ENCODE data around the gene GYS1.
A peak's percentile ranks its signal among the peaks of the same experiment; 100 is the strongest.

The GYS1 gene

DNA sequence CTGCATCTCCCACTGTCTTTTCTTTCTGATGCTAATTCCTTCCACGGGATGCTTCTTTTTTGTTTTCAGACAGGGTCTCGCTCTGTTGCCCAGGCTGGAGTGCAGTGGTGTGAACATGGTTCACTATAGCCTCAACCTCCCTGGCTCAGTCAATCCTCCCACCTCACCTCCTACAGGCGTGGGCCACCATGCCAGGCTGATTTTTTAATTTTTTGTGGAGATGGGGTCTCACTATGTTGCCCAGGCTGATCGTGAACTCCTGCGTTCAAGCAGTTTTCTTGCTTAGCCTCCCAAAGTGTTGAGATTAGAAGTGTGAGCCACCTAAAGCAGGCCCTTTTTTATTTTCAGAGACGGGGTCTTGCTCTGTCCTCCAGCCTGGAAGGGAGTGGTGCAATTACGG, 4.8 kb downstream of the GYS1 start:
- no peak for DNase-seq

DNA sequence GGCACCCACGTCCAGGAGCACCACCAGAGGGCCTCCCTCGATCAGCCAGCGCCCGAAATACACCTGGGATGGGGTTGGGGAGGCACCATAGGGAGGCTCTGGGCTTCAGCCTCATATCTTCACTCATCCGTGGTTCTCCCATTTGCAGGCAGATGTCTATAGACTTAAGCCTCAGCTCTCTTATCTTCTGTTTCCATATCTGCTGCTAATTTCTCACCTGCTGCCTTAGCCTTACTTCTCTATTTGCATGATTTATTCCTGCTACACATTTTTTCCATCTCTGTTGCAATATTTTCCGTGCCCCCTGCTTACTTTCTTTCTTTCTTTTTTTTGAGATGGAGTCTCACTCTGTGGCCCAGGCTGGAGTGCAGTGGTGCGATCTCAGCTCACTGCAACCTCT, 5.8 kb downstream of the GYS1 start:
- no peak for DNase-seq

DNA sequence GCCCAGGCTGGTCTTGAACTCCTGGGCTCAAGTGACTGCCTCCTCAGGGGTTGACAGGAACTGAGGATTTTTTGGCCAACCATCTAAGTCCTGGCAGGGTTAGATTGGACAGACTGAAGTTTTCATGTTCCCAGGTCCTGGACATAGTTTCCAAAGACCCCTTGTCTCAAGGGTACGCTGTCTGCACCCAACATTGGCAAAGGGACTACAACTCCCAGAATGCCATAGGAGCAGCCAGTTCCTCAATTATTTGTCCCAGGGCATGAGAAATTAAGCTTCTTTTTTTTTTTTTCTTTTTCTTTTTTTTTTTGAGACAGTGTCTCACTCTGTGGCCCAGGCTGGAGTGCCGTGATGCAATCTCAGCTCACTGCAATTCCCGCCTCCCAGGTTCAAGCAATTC, 6.9 kb downstream of the GYS1 start:
- DNase-seq, result no peak

DNA sequence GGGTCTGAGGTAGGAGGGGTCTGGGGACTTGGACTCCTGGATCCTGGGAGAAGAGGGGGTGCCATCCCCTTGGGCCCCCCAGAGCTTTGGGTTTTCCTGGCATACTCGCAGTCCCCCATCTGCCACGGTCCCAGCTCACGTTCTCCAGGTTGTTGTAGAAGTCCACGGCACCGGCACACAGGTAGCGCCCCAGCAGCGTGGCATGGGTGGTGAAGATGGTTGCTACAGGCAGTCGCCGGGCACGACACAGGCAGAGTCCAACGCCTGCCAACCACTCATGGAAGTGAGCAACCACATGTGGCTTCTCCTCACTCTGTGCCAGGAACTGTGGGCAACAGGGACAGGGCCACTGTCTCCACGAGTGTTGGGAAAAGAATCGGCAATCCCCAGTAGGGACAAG, 7.4 kb downstream of the GYS1 start:
- DNase-seq, result no peak

DNA sequence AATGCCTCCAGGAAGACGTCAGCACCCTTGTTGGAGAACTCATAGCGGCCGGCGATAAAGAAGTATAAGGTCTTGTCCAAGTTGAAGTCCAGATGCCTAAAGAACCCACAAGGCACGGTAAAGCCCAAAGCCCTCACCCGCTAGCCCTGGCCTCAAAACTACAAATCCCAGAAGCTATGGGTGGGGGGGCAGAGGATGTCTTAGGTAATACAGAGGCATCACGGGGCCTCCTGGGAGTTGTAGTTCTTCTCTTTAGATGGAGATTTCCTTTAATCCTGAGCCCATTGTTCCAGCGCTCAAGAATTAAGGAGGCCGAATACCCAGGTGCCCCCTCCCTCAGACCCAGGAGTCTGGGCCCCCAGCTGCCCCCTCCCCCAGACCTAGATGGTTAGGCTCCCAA, 10.8 kb downstream of the GYS1 start:
- DNase-seq, result no peak

DNA sequence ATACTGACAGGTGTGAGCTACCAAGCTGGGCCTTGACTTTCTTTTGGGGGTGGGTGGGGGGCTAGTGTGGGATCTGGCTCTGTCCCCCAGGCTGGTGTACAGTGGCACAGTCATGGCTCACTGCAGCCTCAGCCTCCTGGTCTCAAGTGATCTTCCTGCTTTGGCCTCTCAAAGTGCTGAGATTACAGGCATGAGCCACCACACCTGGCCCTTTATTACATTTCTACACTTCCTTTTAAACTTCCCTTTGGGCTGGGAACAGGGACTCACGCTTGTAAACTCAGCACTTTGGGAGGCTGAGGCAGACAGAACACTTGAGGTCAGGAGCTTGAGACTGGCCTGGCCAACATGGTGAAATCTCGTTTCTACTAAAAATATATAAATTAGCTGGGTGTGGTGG, 16.0 kb downstream of the GYS1 start:
- no peak for DNase-seq

DNA sequence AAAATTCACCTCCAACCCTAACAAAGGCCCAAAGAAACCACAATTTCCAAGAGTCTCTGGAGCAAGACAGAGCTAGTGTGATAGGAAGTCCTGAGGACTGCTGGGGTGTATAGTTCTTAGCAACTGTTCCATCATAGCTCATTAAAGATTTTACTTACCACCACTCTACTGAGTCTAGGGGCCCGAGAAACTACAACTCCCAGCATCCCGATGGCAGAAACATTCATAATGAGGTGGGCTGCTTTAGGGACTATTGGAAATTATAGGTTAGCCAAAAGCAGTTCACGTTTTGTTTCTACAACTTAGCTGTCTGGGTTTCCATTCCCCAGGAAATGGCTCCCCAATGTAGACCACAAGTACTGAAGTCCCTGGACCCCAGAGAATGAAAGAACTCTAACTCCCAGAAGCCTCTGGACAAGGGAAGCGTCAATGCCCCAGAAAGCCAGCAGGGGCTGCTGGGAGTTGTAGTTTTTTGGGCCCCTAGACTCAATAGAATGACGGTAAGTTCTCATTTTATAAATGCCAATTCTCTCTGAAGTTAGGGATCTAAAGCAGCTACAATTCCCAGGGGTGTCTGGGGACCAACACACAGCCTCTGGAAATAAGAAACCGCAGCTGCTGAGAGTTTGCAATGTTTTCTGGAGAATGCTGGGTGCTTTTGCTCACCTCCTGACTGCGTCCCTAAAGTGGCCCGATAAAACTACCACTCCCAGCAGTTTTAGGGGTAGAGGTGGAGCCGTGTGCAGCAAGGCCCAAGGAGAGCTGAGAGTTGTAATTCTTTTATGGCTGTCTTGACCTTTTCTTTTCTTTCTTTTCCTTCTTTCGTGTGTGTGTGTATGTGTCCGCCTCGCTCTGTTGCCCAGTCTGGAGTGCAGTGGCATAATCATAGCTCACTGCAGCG, 16.9 kb downstream of the GYS1 start:
- peak in 1 of 4 experiments; percentile 22 for DNase-seq

DNA sequence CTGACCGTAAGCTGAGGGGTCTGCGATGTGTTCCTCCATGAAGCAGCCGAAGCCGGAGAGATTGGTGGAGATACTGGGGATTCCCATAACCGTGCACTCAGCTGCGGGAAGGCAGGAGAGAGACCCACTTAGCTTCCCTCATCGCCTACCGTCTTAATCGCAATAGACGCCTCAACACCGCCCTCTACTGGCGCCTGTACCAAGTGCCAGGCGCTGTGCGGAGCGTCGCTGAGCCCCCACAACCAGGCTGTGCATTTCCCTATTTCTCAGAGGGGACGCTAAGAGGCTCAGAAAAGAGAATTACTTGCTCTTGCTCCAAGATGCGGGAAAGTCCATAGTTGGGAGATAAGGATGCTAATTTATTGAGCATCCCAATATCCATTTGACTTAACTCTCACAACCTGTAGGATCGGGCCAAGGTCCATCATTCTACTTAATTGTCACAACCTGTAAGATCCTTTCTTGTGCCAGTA, 22.1 kb downstream of the GYS1 start:
- DNase-seq, result peak; percentile 67 to 76 (median 69)

DNA sequence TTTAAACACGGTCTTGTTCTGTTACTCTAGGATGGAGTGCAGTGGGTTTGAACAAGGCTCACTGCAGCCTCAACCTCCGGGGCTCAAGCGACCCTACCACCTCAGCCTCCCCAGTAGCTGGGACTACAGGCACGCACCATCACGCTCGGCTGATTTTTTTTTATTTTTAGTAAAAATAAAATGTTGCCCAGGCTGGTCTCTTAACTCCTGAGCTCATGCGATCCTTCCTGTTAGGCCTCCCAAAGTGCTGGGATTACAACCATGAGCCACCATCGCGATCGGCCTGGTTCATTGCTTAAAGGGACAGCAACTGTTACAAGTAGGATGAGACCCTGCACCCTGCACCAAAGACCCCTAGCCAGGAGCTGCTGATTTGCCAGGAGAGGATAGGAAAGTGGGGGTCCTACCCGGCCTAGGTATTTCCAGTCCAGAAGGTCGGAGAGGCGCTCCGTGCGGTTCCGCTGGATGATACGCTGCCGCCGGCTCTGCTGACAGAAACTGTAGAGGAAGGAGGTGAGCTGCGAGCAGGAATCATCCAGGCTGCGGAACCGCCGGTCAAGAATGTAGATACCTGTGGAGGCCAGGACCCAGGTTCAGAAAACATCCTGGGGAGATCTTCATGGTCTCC, 22.9 kb downstream of the GYS1 start:
- no peak for DNase-seq

DNA sequence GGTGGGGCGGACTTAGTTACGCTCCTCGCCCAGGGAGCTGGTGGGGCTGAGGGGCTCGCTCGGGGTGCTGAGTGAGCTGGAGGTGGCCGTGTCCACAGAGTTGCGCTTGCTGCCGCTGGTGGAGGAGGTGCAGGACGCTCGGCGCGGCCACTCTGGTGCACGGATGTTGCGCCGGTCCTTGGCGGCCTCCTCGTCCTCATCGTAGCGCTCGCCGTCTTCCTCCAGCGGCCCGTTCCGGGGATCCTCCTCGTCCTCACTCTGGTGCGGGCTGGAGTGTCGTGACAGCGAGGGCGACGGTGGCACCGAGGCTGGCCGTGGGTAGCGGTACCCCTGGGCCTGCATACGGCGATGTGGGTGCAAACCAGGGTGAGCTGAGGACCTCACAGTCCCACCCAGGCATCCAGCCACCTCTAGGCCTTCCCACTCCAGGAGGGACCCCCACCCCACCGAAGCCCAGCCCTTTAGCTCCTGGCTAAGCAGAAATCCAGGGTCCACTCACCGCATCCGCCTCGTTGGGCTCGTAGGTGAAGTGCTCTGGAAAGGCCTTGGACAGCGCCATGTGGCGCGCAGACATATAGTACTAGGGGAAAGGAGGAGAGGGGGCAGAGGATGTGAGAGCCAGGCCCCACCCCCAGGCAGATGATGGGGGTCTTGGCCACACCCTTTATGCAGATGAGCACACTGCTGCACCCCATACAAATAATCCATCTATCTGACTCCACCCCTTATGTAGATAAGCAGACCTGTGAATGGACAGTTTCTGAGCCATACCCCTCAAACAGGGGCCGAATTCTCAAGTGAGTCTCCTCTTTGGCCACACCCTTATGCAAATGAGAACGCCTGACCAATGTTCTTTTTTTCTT, 23.6 kb downstream of the GYS1 start:
- DNase-seq, result no peak

DNA sequence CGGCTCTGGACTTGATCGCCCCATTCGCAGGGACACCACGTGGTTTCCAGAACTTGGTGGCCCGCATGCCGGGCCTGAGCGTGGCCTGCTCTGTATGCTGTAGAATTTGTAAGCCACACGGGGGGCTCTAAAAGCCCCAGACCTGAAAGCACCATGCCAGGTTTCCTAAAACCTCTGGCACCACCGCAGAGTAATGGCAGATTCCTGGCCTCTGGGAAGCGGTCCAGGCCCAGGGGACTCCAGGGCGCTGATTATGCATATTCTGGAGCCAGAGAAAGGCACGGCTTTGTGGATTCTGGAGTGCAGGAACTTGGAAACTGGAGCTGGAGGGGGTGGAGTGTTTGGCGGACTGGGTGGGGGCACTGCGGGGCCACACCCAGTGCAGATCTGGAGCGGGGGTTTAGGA, 24.3 kb downstream of the GYS1 start:
- DNase-seq, result no peak

DNA sequence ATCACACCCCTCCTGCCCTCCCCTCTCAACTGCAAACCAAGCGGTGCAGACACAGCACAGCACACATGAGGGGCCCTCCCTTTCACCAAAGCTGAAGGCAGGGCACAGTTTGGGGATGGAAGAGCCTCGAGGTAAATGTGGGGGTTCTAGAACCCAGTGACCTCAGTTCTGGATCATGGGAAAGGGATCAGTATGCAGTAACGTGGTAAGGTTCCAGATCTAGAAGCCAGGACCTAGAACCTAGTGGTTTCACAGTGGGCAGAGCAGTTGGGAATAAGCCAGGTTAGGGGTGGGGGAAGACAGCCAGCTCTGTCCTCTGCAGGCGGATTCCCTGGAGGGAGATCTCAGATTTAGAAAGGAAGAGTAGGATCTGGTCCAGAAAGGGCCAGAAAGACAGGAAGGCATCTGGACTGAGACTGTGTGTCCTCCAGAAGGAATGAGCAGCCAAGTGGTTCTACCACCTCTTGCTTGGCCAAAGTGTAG, 24.9 kb downstream of the GYS1 start:
- no peak for DNase-seq

DNA sequence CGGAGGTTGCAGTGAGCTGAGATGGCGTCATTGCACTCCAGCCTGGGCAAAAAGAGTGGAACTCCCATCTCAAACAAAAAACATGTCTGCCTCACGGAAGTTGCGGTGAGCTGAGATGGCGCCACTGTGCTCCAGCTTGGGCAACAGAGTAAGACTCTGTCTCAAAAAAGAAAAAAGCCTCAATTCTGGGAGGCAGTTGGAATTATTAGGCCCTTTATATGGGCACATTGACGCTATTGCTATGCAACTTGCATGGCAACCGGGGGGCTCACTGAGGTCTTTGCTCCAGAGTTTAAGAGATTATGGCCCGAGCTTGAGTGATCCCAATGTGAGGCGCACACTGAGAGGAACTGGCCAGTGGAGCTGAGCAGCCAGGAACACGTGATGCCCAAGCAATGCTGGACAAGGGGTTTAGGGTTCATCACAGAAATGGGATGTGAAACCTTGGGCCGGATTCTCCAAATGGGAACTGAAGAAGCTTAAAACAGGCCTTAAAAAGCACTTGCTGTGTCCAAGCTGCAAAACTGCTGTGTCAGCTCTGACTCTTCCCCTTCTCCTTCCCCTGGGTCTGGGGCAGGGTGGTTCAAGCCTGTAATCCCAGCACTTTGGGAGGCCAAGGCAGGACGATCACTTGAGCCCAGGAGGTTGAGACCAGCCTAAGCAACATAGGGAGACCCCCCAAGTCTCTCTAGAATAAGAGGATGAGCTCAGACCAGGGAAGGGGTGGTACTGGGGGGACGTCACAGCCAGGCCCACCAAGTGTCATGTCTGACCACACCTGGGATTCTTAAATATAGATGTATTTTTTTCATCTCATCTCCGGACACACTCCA, 25.5 kb downstream of the GYS1 start:
- DNase-seq, result no peak

DNA sequence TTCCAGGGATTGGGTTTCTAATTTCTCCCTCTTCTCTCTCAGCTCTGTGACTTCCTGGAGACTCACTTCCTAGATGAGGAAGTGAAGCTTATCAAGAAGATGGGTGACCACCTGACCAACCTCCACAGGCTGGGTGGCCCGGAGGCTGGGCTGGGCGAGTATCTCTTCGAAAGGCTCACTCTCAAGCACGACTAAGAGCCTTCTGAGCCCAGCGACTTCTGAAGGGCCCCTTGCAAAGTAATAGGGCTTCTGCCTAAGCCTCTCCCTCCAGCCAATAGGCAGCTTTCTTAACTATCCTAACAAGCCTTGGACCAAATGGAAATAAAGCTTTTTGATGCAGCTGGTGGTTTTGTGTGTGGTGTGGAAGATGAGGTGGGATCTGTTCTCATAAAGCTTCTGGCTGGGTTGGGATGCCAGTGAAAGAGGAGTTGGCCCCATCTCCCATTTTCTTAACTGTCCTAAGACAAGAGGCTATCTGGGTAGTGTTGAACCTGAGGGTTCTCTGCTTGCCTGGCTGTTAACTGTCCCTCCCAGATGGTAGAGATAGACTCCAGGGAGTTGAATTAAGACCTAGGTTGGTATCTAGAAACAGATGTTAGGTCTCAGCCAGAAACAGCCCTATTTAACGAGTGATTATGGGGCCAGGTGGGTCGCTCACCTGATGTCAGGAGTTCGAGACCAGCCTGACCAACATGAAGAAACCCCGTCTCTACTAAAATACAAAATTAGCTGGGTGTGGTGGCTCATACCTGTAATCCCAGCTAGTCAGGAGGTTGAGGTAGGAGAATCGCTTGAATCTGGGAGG, 26.4 kb downstream of the GYS1 start:
- DNase-seq, result no peak

DNA sequence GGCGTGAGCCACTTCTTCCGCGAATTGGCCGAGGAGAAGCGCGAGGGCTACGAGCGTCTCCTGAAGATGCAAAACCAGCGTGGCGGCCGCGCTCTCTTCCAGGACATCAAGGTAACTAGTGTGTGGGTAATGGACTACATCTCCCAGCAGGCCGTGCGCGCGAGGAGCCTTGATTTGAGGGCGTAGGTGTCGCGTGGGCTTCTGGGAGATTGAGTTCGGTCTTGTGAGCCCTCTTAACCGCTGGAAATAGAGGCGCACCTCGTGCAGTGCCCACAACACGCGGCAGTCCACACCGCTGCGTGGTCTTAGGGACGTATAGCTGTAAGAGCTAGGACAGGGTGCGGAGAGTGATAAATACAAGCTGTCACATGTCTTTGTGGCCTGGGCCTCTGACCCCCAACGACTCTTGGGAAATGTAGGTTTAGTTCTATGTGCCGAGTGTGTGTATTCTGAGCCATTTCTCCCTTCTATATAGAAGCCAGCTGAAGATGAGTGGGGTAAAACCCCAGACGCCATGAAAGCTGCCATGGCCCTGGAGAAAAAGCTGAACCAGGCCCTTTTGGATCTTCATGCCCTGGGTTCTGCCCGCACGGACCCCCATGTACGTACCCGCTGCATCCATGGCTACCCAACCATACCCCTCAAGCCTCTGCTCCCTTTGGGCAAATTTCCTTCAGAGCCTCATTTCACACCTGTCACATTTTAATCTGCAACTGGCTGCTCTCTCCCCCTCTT, 27.1 kb downstream of the GYS1 start:
- DNase-seq, result peak; percentile 66 to 80 (median 75)

DNA sequence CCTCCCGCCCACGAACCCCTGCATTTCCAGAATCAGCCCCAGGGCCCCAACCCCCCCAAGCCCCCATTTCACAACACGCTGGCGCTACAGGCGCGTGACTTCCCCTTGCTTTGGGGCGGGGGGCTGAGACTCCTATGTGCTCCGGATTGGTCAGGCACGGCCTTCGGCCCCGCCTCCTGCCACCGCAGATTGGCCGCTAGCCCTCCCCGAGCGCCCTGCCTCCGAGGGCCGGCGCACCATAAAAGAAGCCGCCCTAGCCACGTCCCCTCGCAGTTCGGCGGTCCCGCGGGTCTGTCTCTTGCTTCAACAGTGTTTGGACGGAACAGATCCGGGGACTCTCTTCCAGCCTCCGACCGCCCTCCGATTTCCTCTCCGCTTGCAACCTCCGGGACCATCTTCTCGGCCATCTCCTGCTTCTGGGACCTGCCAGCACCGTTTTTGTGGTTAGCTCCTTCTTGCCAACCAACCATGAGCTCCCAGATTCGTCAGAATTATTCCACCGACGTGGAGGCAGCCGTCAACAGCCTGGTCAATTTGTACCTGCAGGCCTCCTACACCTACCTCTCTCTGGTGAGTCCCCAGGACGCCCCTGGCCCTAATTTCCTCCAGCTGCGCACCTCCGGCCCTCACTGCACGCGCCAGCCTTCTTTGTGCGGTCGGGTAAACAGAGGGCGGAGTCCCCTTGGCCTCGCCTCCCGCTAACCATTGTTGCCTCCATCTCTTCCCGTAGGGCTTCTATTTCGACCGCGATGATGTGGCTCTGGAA, 27.9 kb downstream of the GYS1 start, which contains the start of gene FTL:
TSS of gene FTL (plus strand) at position 270 of the 766 bp plus-strand sequence. CDS start at position 469, 199 bp downstream.
- peak; percentile 83 to 88 (median 84) for DNase-seq

DNA sequence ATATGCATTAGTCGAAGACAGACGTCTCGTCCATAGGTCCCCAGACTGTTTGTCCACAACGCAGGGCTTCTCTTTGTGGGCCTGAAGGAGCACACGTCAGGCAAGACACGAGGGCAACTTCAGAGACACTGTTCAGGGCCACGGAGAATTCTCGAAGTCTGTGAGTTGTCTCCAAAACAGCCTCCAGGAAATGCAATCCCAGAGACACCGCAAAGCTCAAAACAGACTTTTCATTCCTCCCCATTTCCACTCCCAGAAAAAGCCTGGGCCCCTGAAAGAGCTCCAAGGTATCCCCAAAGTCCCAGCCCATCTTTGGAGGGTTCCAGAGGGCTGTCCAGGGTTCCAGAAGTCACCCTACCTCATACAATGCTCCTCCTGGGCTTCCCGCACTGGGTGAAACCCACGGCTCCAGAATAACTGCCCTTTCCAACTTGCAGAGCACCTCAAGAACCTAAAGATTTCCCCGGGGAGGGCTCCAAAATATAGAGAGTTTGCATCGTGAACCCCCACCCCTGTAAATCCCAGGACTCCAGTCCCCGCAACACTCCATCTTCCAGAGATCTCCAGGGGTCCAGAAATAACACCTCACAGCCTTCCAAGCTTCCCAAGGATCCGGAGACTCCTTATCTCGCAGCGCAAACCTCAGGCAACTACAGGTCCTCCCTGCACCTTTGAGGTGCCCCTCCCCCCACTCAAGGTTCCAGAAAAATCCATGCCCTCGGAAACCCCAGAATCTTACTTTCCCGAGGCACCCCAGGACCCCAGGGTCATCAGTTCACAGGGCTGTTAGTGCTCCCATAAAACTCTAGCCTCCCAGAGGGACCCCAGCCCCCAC, 28.7 kb downstream of the GYS1 start:
- DNase-seq, result no peak

DNA sequence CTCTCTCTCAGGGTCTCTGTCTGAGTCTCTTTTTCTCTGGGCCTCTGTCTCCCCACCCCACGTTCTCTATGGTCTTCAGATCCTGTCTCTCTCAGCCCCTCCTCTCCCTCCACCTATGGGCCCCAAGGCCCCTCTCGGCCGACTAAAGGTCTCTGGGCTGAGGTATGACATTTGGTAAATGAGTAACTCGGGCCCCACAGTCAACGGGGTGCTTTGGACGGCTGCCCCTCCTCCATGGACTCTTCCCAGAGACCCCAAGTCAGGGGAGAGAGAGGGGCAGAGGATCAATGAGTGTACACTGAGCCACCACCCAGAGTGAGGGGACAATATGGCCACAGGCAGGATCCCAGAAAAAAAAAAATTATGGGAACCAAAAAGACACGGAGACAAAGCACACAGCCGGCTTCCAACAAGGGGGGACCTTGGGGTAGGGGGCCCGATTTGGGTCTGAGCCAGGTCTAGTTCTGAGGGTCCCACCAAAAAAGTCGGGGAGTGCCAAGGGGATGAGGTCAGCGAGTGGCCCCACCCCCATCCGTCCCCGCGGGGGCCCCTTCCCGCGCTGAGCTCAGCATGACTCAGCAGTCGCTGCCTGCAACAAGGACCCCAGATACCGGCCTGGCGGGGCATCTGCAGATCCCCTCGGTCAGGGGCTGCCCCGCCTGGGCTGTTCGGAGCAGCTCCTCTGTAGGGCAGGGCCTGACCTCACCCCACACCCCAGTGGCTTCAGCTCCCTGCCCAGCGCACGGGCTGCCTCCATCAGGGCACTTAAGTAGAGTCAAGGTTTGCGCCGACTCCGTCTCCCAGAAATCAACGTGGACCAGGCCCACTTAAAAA, 29.5 kb downstream of the GYS1 start:
- DNase-seq, result peak; percentile 17 to 59 (median 38)

Data from activated CD4-positive, CD25-positive, alpha-beta regulatory T cell (primary cell).